GM18861 (cell line): ENCODE measurements around the gene PCSK7.
A peak's percentile ranks its signal among the peaks of the same experiment; 100 is the strongest.

Experiments used
- ATAC-seq: cut with Tn5 transposase; IDR thresholded peaks from one replicate; pipeline ENCODE4 v1.9.1; 2021; ENCODE audit not compliant: unreplicated experiment

PCSK7 gene

GRCh38 chr11:117199053-117199915, 32.6 kb downstream of the PCSK7 start, which contains the start of gene TAGLN:
Gene TAGLN (plus strand): TSS chr11:117199370. CDS start chr11:117203014, 3,644 bp downstream.
- ATAC-seq, result no peak

GRCh38 chr11:117198613-117199012, 33.3 kb downstream of the PCSK7 start:
- no peak for ATAC-seq

- no peak for ATAC-seq
Measured at GRCh38 chr11:117197516-117198456, 34.1 kb downstream of the PCSK7 start.

GRCh38 chr11:117197006-117197405, 34.9 kb downstream of the PCSK7 start:
- ATAC-seq, result no peak

- no peak for ATAC-seq
Measured at GRCh38 chr11:117195761-117196160, 36.1 kb downstream of the PCSK7 start.

GRCh38 chr11:117195258-117195657, 36.6 kb downstream of the PCSK7 start:
- ATAC-seq, result no peak

- ATAC-seq, result no peak
Measured at GRCh38 chr11:117194267-117194666, 37.6 kb downstream of the PCSK7 start.

- ATAC-seq, result no peak
Measured at GRCh38 chr11:117193130-117194020, 38.5 kb downstream of the PCSK7 start.

- no peak for ATAC-seq
Measured at GRCh38 chr11:117192401-117192875, 39.4 kb downstream of the PCSK7 start.

- ATAC-seq, result no peak
Measured at GRCh38 chr11:117191680-117192400, 40.0 kb downstream of the PCSK7 start.

GRCh38 chr11:117189941-117190544, 41.8 kb downstream of the PCSK7 start:
- ATAC-seq, result no peak

GRCh38 chr11:117189191-117189940, 42.5 kb downstream of the PCSK7 start:
- ATAC-seq, result peak; percentile 65

- no peak for ATAC-seq
Measured at GRCh38 chr11:117188620-117189081, 43.2 kb downstream of the PCSK7 start.

- no peak for ATAC-seq
Measured at GRCh38 chr11:117187799-117188481, 43.9 kb downstream of the PCSK7 start.

- no peak for ATAC-seq
Measured at GRCh38 chr11:117187428-117187798, 44.5 kb downstream of the PCSK7 start.

GRCh38 chr11:117187007-117187406, 44.9 kb downstream of the PCSK7 start:
- no peak for ATAC-seq

- no peak for ATAC-seq
Measured at GRCh38 chr11:117186431-117186761, 45.5 kb downstream of the PCSK7 start.

GRCh38 chr11:117185736-117186430, 46.0 kb downstream of the PCSK7 start:
- ATAC-seq, result no peak
